AG09319 (cell line): ENCODE data around the gene TRIM38.

ENCODE experiments used
- DNase-seq: peaks from one replicate; pipeline ENCODE4 v3.0.0-alpha.2; 2010; ENCODE audit warnings: low read depth; ENCODE audit errors: extremely low read depth
- TF ChIP-seq, protein P1 (sequence below): IDR thresholded peaks from 2 replicates; pipeline ENCODE4 v1.5.1; 2011; ENCODE audit warnings: low read depth, mild to moderate bottlenecking, inconsistent platforms, low read length, moderate library complexity

The TRIM38 gene

DNA sequence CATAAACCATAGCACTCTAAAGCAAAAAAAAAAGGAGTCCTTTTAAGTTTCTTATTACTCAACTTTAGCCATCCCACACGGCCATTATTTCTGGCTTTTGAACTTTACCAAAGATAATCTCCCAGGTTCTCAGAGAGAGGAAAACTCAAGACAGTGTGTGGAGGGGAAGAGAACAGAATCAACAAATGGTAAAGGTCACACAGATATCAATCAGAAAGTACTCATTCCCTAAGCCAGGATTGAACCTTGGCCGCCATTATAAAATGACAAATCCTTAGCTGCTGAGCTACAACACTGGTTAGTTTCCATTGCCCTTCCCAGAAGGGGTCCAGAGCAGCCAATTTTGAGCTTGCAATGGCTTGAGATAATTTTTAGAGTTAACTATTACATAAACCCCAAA lies 10.1 kb upstream of the TRIM38 start:
- TF ChIP-seq, protein P1, sequence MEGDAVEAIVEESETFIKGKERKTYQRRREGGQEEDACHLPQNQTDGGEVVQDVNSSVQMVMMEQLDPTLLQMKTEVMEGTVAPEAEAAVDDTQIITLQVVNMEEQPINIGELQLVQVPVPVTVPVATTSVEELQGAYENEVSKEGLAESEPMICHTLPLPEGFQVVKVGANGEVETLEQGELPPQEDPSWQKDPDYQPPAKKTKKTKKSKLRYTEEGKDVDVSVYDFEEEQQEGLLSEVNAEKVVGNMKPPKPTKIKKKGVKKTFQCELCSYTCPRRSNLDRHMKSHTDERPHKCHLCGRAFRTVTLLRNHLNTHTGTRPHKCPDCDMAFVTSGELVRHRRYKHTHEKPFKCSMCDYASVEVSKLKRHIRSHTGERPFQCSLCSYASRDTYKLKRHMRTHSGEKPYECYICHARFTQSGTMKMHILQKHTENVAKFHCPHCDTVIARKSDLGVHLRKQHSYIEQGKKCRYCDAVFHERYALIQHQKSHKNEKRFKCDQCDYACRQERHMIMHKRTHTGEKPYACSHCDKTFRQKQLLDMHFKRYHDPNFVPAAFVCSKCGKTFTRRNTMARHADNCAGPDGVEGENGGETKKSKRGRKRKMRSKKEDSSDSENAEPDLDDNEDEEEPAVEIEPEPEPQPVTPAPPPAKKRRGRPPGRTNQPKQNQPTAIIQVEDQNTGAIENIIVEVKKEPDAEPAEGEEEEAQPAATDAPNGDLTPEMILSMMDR: no peak
- no peak for DNase-seq

DNA sequence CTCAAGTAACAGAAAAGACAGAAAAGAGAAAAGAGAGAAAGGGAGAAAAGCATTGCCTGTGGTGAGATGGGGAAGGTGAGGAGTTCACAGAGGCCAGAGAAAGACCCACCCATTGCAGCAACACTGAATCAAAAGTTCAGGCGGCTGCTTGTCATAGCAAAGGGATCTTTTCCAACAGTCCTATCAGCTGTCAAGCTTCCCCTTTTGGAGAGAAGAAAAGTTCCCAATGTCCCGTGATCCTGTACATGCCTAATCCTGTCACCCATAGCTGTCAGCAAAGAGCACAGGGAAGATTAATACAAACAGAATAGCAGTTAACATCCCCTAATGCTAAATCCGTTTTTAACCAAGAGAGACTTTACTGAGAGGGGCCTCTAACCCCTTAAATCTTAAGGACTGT lies 8.9 kb upstream of the TRIM38 start:
- TF ChIP-seq, protein P1: no peak
- no peak for DNase-seq

DNA sequence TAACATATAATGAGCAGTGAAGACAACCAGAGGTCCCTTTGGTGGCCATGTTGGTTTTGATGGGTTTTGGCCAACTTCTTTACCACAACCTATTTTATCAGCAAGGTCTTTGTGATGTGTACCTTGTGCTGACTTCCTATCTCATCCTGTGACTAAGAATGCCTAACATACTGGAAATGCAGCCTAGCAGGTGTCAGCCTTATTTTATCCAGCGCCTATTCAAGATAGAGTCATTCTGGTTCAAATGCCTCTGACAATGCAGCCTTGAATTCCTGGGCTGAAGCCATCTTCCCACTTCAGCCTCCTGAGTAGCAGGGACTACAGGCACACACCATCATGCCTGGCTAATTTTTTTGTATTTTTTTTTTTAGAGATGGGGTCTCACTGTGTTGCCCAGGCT lies 7.8 kb upstream of the TRIM38 start:
- TF ChIP-seq, protein P1: no peak
- no peak for DNase-seq

DNA sequence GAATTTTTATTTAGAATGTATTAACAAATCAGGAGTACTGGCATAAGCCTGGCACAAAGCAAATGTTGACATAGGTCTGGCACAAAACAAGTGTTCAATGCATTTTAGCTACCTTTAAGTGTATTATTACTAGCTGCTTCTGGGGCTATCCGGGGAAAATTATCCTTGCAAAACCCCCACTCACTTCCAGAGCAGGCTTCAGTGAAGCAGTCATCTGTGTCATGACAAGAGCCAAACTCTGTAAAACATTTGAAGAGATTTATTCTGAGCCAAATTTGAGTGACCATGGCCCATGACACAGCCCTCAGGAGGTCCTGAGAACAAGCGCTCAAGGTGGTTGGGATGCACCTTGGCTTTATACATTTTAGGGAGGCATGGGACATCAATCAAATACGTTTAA lies 6.4 kb upstream of the TRIM38 start:
- DNase-seq: no peak
- TF ChIP-seq, protein P1: no peak

DNA sequence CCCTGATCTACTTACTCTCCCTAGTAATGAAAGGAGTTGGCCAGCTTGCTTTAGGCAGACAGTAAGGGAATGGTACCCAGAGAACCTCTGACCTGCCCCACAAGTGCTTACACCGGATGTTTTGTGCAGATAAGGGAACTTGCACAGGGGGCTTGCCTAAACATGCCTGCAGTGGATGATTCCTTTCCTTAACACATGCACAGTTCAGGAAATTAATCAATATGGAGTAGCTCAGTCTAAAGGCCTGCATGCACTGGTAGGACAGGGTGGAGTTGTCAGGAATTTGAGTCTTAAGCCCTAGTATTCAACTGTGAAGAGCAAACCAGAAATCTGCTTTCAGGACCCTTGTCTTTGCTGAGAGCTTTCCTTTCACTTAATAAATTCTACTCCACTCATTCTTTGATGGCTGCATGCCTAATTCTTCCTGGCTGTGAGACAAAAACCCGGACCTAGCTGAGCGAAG lies 3.9 kb upstream of the TRIM38 start:
- TF ChIP-seq, protein P1: no peak
- DNase-seq: no peak

DNA sequence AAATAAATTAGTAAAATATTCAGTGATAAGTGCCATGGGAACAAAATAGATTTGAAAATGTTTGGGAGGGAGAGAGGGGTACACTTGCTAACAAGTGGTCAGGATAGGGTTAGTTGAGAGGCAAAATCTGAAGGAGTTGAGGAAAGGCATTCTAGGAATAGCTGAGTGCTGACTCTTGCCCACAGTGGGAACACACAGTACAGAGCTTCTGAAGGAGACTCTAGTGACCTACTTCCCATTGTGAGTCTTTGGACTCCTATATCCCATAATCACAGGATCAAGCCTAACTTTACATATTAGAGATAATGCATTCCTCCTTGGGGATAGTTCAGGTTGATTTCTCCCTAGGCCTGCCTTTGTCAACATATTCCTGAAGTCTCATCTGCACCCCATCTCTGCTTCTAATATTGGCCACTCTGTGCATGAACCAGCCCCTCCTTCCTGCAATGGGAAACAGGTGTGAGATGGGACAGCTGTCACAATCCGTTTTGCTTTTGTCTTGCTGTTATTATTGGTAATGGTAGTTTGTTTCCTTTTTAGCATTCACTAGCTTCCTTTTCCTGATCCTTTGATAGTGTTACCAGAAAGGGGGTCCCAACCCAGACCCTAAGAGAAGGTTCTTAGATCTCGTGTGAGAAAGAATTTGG lies 2.6 kb upstream of the TRIM38 start:
- TF ChIP-seq, protein P1: no peak

DNA sequence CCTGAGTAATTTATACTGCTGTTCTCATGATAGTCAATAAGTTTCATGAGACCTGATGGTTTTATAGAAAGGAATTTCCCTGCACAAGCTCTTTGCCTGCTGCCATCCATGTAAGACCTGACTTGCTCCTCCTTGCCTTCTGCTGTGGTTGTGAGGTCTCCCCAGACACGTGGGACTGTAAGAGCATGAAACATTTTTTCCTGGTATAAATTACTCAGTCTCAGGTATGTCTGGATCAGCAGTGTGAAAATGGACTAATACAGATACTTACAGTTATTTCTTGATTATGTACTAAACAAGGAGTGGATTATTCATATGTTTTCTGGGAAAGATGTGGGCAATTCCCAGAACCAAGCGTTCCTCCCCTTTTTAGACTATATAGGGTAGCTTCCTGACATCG lies 1.9 kb upstream of the TRIM38 start:
- DNase-seq: no peak
- TF ChIP-seq, protein P1: no peak

More for the DNA sequence above, 2.6 kb upstream of the TRIM38 start:
- no peak for DNase-seq
